ENCODE measurements around the gene TMEM176A.

Gene TMEM176A

GRCh38 chr7:150820148-150820547 is 19.6 kb downstream of the TMEM176A start:
- FAIRE-seq = no peak

- FAIRE-seq = no peak
Observed at GRCh38 chr7:150820578-150821198, 20.1 kb downstream of the TMEM176A start.

GRCh38 chr7:150823043-150823442 is 22.5 kb downstream of the TMEM176A start:
- FAIRE-seq = no peak

- FAIRE-seq = no peak
Observed at GRCh38 chr7:150823484-150824126, 23.0 kb downstream of the TMEM176A start.

- no peak for FAIRE-seq
Observed at GRCh38 chr7:150824379-150825177, 24.0 kb downstream of the TMEM176A start.

- FAIRE-seq = no peak
Observed at GRCh38 chr7:150826061-150826849, 25.7 kb downstream of the TMEM176A start.

- no peak for FAIRE-seq
Observed at GRCh38 chr7:150828384-150828783, 27.8 kb downstream of the TMEM176A start.

- no peak for FAIRE-seq
Observed at GRCh38 chr7:150829426-150829825, 28.9 kb downstream of the TMEM176A start.

GRCh38 chr7:150830937-150831336 is 30.4 kb downstream of the TMEM176A start:
- FAIRE-seq = no peak

GRCh38 chr7:150831851-150832250 is 31.3 kb downstream of the TMEM176A start:
- FAIRE-seq = no peak

- no peak for FAIRE-seq
Observed at GRCh38 chr7:150835019-150835418, 34.5 kb downstream of the TMEM176A start.

- no peak for FAIRE-seq
Observed at GRCh38 chr7:150835702-150836280, 35.2 kb downstream of the TMEM176A start.

GRCh38 chr7:150838965-150839650 is 38.5 kb downstream of the TMEM176A start:
- FAIRE-seq = no peak

- FAIRE-seq = no peak
Observed at GRCh38 chr7:150842018-150842417, 41.4 kb downstream of the TMEM176A start.

- FAIRE-seq = no peak
Observed at GRCh38 chr7:150842716-150843115, 42.1 kb downstream of the TMEM176A start.

GRCh38 chr7:150845421-150845861 is 44.9 kb downstream of the TMEM176A start:
- FAIRE-seq = no peak

GRCh38 chr7:150846291-150847115 is 45.9 kb downstream of the TMEM176A start:
- no peak for FAIRE-seq

GRCh38 chr7:150847536-150847935 is 47.0 kb downstream of the TMEM176A start:
- no peak for FAIRE-seq

GRCh38 chr7:150848111-150848510 is 47.5 kb downstream of the TMEM176A start:
- no peak for FAIRE-seq

GRCh38 chr7:150848561-150849115 is 48.1 kb downstream of the TMEM176A start:
- FAIRE-seq = no peak

Measured in TTC549 (cell line).